ENCODE data around the gene CR1. TPM values are rescaled to one million over a fixed set of nuclear protein-coding genes. Genes with fewer than 3 reads are reported as not detected.
"Not testable (repeated sequence)": the region's sequence is repeated elsewhere in the genome, so short reads cannot be mapped to it uniquely, and the experiment has no call there.

The CR1 gene
- total RNA-seq, 2 donors from 2014 or later, result 8.2 TPM; not detected in 1

GRCh38 chr1:207646944-207647579, 151.1 kb downstream of the CR1 start:
- ATAC-seq (no peak), DNase-seq (ENCODE audit: low spot score) (no peak)
- Mint-ChIP-seq H3K27me3 (peaks cover 19 to 48% of the 10 kb centered on the region in 2 donors), H3K27ac (no peak overlapping the region), H3K4me3 (no peak overlapping the region), H3K9me3 (no peaks in the 10 kb centered on the region), H3K36me3 (no peaks in the 10 kb centered on the region), H3K4me1 (ENCODE audit: low read depth in 2 of 2) (peaks cover 8 to 10% of the 10 kb centered on the region in 2 donors)

GRCh38 chr1:207647671-207648333, 151.8 kb downstream of the CR1 start:
- Mint-ChIP-seq H3K27ac (no peak overlapping the region), H3K4me3 (no peak overlapping the region), H3K4me1 (ENCODE audit: low read depth in 2 of 2) (peaks cover 8 to 10% of the 10 kb centered on the region in 2 donors), H3K36me3 (no peaks in the 10 kb centered on the region), H3K27me3 (peaks cover 18 to 41% of the 10 kb centered on the region in 2 donors), H3K9me3 (no peaks in the 10 kb centered on the region)
- DNase-seq (ENCODE audit: low spot score), result no peak
- ATAC-seq, result no peak

- Mint-ChIP-seq H3K36me3 (no peaks in the 10 kb centered on the region), H3K4me1 (ENCODE audit: low read depth in 2 of 2) (peaks cover 8 to 10% of the 10 kb centered on the region in 2 donors), H3K27me3 (peaks cover 18 to 36% of the 10 kb centered on the region in 2 donors), H3K9me3 (no peaks in the 10 kb centered on the region), H3K27ac (no peak overlapping the region), H3K4me3 (no peak overlapping the region)
- ATAC-seq (no peak), DNase-seq (ENCODE audit: low spot score) (no peak)
These were observed 152.6 kb downstream of the CR1 start for GRCh38 chr1:207648334-207649209.

- Mint-ChIP-seq H3K4me3 (no peak overlapping the region), H3K27me3 (peaks cover 16 to 29% of the 10 kb centered on the region in 2 donors), H3K9me3 (no peaks in the 10 kb centered on the region), H3K27ac (no peak overlapping the region), H3K36me3 (no peaks in the 10 kb centered on the region), H3K4me1 (ENCODE audit: low read depth in 2 of 2) (peaks cover 4 to 8% of the 10 kb centered on the region in 2 donors)
- DNase-seq (ENCODE audit: low spot score) (no peak), ATAC-seq (no peak)
These were observed 153.3 kb downstream of the CR1 start for GRCh38 chr1:207649210-207649753.

- no peak overlapping the region for H3K27ac Mint-ChIP-seq
- no peak overlapping the region for H3K4me3 Mint-ChIP-seq
- DNase-seq (ENCODE audit: low spot score), result no peak
- H3K4me1 Mint-ChIP-seq (ENCODE audit: low read depth in 2 of 2), result peaks cover 0 to 4% of the 10 kb centered on the region in 2 donors
- no peaks in the 10 kb centered on the region for H3K9me3 Mint-ChIP-seq
- H3K36me3 Mint-ChIP-seq, result no peaks in the 10 kb centered on the region
- peaks cover 13 to 25% of the 10 kb centered on the region in 2 donors for H3K27me3 Mint-ChIP-seq
- no peak for ATAC-seq
These were observed 154.1 kb downstream of the CR1 start for GRCh38 chr1:207649865-207650580.

GRCh38 chr1:207651583-207651982, 155.6 kb downstream of the CR1 start:
- H3K27ac Mint-ChIP-seq, result no peak overlapping the region

GRCh38 chr1:207654320-207654719, 158.4 kb downstream of the CR1 start:
- Mint-ChIP-seq H3K4me3 (no peak overlapping the region), H3K27ac (no peak overlapping the region), H3K4me1 (ENCODE audit: low read depth in 2 of 2) (no peaks in the 10 kb centered on the region), H3K27me3 (peaks cover 18 to 30% of the 10 kb centered on the region in 2 donors), H3K9me3 (no peaks in the 10 kb centered on the region), H3K36me3 (no peaks in the 10 kb centered on the region)
- ATAC-seq (no peak), DNase-seq (ENCODE audit: low spot score) (no peak)

More at GRCh38 chr1:207651583-207651982, 155.6 kb downstream of the CR1 start:
- DNase-seq (ENCODE audit: low spot score), result no peak
- peaks cover 13 to 30% of the 10 kb centered on the region in 2 donors for H3K27me3 Mint-ChIP-seq
- H3K4me3 Mint-ChIP-seq, result no peak overlapping the region
- H3K4me1 Mint-ChIP-seq (ENCODE audit: low read depth in 2 of 2), result no peaks in the 10 kb centered on the region
- H3K9me3 Mint-ChIP-seq, result no peaks in the 10 kb centered on the region
- H3K36me3 Mint-ChIP-seq, result no peaks in the 10 kb centered on the region
- no peak for ATAC-seq

GRCh38 chr1:207658408-207658807, 162.5 kb downstream of the CR1 start:
- no peak overlapping the region for H3K4me3 Mint-ChIP-seq
- peaks cover 17 to 31% of the 10 kb centered on the region in 2 donors for H3K27me3 Mint-ChIP-seq
- DNase-seq (ENCODE audit: low spot score) (no peak), ATAC-seq (peak in 1 of 2 donors; percentile 48)
- H3K27ac Mint-ChIP-seq, result no peak overlapping the region
- no peaks in the 10 kb centered on the region for H3K9me3 Mint-ChIP-seq
- H3K4me1 Mint-ChIP-seq (ENCODE audit: low read depth in 2 of 2), result no peaks in the 10 kb centered on the region
- H3K36me3 Mint-ChIP-seq, result no peaks in the 10 kb centered on the region

GRCh38 chr1:207658904-207659485, 163.0 kb downstream of the CR1 start:
- Mint-ChIP-seq H3K27me3 (peaks cover 22 to 36% of the 10 kb centered on the region in 2 donors), H3K36me3 (no peaks in the 10 kb centered on the region), H3K4me3 (no peak overlapping the region), H3K27ac (no peak overlapping the region), H3K9me3 (no peaks in the 10 kb centered on the region), H3K4me1 (ENCODE audit: low read depth in 2 of 2) (no peaks in the 10 kb centered on the region)
- ATAC-seq, result peak; percentile 44 to 65
- DNase-seq (ENCODE audit: low spot score), result no peak

GRCh38 chr1:207659545-207660153, 163.7 kb downstream of the CR1 start:
- H3K36me3 Mint-ChIP-seq, result no peaks in the 10 kb centered on the region
- peaks cover 25 to 43% of the 10 kb centered on the region in 2 donors for H3K27me3 Mint-ChIP-seq
- ATAC-seq (no peak), DNase-seq (ENCODE audit: low spot score) (no peak)
- H3K4me3 Mint-ChIP-seq, result no peak overlapping the region
- no peak overlapping the region for H3K27ac Mint-ChIP-seq
- H3K4me1 Mint-ChIP-seq (ENCODE audit: low read depth in 2 of 2), result no peaks in the 10 kb centered on the region
- no peaks in the 10 kb centered on the region for H3K9me3 Mint-ChIP-seq

GRCh38 chr1:207661420-207661819, 165.5 kb downstream of the CR1 start:
- H3K36me3 Mint-ChIP-seq; H3K9me3 Mint-ChIP-seq; H3K27ac Mint-ChIP-seq; H3K4me3 Mint-ChIP-seq; DNase-seq (ENCODE audit: low spot score); H3K4me1 Mint-ChIP-seq (ENCODE audit: low read depth in 2 of 2); ATAC-seq: not testable (repeated sequence)
- H3K27me3 Mint-ChIP-seq, result peaks cover 31 to 49% of the 10 kb centered on the region in 2 donors

- no peak for DNase-seq (ENCODE audit: low spot score)
- Mint-ChIP-seq H3K36me3 (peaks cover 4% of the 10 kb centered on the region), H3K27ac (no peak overlapping the region), H3K4me3 (no peak overlapping the region), H3K4me1 (ENCODE audit: low read depth in 2 of 2) (no peaks in the 10 kb centered on the region), H3K9me3 (no peaks in the 10 kb centered on the region), H3K27me3 (peaks cover 51 to 72% of the 10 kb centered on the region in 2 donors)
- no peak for ATAC-seq
These were observed 170.4 kb downstream of the CR1 start for GRCh38 chr1:207666342-207666741.

Data from natural killer cell treated with Interleukin-12 subunit alpha and Interleukin-12 subunit beta and Interleukin-15 and Interleukin-18, amount 100 ng/mL, for 72 hours (primary cell).